Measurements from ENCODE around the gene SCUBE1. TPM values are rescaled to one million over a fixed set of nuclear protein-coding genes. Genes with fewer than 3 reads are reported as not detected.

SCUBE1 gene
- total and polyA plus RNA-seq, 2 of the 8 experiments (the other 6 are each of a cell fraction or from before 2014, with no cell fraction given): 2.3 to 4.9 TPM

GRCh38 chr22:43301866-43302265 is 41.3 kb downstream of the SCUBE1 start (continued):
- TF ChIP-seq CHD7 (IDR thresholded peaks at IDR 0.05; ENCODE audit: insufficient replicate concordance, low read length): no peak
- no peak for TF ChIP-seq CTCF (IDR thresholded peaks at IDR 0.05; ENCODE audit: control extremely low read depth in 1 of 3, insufficient read depth in 1 of 3, low read depth in 1 of 3, low read length in 3 of 3)
- TF ChIP-seq KDM4A (IDR thresholded peaks at IDR 0.05; ENCODE audit: low read depth, low read length, severe bottlenecking): no peak
- no peak for TF ChIP-seq BRCA1 (IDR thresholded peaks at IDR 0.05; ENCODE audit: low read depth, low read length)
- TF ChIP-seq FOSL1 (IDR thresholded peaks at IDR 0.05; ENCODE audit: insufficient read depth, low read depth, low read length): no peak
